HG03469 (cell line): Measurements from ENCODE around the gene CAMTA1.

Experiments
- ATAC-seq: cut with Tn5 transposase; IDR thresholded peaks from one replicate; pipeline ENCODE4 v1.9.1; 2021; ENCODE audit warnings: mild to moderate bottlenecking, moderate library complexity, moderate number of reproducible peaks; ENCODE audit not compliant: unreplicated experiment

CAMTA1 gene

GRCh38 chr1:7292036-7292681 is 506.9 kb downstream of the CAMTA1 start:
- ATAC-seq = no peak

- ATAC-seq = no peak
Measured at GRCh38 chr1:7292714-7293419, 507.6 kb downstream of the CAMTA1 start.

DNA sequence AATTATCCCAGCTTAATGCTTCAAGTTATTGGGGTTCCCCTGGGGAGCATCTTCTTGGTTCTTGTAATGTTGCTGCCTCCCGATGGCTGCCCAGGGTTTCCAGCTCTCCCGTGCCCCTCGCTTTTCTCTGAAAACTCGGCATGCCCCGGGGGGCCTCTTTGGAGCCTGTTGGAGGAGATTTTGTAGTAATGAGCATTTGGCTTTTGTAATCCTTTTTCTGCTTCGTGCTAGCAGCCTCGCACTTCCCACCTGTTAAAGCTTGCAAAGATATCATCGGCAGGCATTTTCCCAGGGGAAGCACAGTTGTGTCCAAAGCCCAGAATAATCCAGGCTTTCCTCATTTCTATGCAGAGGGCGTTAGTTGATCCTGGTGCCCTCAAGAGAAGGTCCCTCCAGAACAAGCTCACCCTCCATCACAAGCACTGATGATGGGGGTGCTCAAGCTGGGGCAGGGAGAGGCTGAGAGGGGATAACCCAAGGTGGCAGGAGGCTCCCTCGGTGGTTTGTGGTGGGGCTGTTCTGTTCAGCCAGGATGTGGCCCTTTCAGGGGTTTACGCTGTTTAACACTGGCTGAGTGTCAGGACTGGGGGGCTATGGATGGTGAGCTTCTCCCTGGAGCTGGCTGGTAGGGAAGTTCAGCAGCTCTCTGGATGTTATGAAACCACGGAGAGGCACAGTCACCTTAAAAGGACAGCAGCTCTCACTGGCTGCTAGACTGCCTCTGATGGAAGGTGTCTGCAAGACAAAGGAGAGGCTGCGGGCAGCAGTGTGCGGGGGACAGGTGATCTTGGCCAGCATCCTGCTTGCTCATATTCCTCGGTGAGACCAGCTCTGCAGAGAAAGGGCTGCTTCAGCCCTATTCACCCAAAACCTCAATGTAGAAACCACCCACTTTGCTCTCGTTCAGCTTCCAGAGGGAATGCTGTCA is 508.7 kb downstream of the CAMTA1 start:
- no peak for ATAC-seq

GRCh38 chr1:7294636-7295035 is 509.4 kb downstream of the CAMTA1 start:
- no peak for ATAC-seq

GRCh38 chr1:7295946-7296345 is 510.7 kb downstream of the CAMTA1 start:
- no peak for ATAC-seq

- ATAC-seq = no peak
Measured at GRCh38 chr1:7296968-7297367, 511.7 kb downstream of the CAMTA1 start.

GRCh38 chr1:7298145-7298544 is 512.9 kb downstream of the CAMTA1 start:
- ATAC-seq = no peak

GRCh38 chr1:7298749-7299151 is 513.5 kb downstream of the CAMTA1 start:
- no peak for ATAC-seq

DNA sequence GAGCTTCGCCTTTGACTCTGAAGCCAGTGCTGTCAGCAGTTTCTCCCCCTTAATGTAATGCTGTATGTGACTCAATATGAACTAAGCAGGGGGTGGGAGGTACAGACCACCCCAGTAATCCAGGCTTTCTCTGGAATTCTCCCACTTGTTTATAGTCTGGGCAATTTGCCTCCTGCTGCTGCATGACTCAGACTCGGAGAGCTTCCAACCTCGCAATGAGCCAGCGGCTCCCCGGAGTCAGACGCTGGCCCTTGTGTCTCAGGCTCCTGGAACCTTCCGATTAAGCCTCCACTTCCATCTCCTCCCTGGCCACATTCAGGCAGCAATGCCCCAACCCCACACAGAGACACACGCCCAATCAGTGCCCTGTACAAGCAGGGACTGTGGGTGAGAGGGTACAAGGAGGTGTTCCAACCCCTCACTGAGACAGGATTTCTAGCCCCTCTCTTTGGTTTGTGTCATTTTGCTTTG is 514.1 kb downstream of the CAMTA1 start:
- no peak for ATAC-seq

- ATAC-seq = no peak
Measured at GRCh38 chr1:7299994-7300393, 514.7 kb downstream of the CAMTA1 start.

DNA sequence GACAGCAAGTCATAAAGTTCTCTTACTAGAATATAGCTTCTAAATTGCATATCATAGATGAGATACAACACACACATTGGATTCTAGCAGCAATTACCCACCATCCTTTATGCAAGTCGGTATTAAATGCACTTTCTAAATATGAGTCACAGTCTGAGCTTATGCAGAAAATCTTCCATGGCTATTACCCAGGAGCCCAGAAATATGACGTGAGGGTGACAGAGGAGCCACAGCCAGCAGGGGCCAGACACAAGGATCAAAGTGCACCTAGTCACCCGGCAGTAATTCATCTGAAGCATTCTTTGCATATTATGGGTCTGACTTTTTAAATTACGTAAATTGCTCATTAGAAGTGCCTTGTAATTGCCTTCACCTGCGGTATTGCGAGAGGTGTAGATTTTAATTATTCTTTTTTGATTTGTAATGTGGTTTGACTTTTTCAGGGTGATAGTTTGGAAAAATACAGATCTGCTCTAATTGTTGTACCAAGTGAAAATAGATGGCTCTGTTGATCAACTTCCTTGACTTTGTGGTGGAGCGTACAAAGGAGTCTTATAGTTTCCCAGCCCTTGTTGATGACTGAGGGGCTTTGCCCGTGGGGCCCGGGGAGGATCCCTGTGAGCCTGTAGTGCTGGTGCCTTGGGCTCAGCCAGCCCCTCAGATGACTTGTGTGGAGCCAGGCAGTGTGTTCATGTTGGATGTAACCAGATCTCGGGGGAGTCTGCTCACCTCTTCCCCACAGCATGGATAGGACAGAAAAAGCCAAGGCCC is 515.8 kb downstream of the CAMTA1 start:
- ATAC-seq = no peak

GRCh38 chr1:7301664-7301981 is 516.4 kb downstream of the CAMTA1 start:
- ATAC-seq = no peak

- ATAC-seq = no peak
Measured at GRCh38 chr1:7302126-7302525, 516.9 kb downstream of the CAMTA1 start.

- no peak for ATAC-seq
Measured at GRCh38 chr1:7302873-7303272, 517.6 kb downstream of the CAMTA1 start.

DNA sequence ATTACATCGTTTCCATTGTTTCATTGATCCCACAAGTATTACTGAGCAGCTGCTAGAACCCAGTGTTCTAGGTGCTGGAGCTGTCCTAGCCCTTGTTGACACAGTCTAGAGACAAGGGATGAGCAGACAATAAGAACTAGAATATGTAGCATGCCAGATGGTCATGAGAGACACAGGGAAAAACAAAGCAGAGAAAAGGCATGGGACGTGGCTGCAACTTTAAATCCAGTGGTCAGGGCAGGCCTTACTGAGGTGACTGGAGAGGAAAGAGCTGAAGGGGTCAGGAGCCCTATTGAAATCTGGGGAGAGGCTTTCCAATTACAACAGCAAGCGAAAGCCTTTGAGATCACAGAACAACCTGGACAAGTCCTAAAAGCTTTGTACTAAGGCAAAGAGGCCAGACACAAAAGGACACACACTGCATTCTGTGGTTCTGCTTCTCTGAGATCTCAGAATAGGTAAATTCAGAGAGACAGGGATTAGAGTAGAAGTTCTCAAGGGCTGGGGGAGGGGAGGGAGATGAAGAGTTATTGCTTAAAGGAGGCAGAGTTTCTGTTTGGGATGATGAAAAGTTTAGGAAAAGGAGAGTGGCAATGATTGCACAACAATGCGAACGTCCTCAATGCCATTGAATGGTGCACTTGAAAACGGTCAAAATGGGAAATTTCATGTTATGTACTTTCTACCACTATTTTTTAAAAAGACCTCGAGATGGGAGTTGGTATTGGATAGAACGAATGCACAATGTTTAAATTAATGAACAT is 518.5 kb downstream of the CAMTA1 start:
- ATAC-seq = no peak

DNA sequence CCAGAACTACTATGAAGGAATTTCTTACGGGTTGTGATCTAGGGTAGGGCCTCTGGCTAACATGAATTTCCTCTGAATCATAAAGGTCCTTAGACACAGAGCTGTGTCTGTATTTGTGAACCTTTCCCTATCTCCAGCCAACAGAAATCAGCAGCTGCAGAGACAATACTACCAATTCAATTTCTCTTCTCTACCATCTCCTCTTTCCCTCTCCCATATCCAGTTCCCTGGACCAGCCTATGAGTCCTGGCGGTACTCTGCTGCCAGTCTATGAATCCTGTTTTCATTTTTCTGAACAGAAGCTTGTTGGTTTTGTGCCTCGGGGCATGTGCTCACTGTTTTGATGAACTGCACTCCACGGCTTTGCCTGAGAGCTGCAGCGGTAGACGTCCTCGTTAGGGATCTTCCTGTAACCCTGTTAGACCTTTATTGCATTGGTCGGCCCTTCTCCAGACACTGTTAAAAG is 527.9 kb downstream of the CAMTA1 start:
- ATAC-seq = no peak

- no peak for ATAC-seq
Measured at GRCh38 chr1:7313826-7314225, 528.6 kb downstream of the CAMTA1 start.

- no peak for ATAC-seq
Measured at GRCh38 chr1:7315316-7315715, 530.1 kb downstream of the CAMTA1 start.

DNA sequence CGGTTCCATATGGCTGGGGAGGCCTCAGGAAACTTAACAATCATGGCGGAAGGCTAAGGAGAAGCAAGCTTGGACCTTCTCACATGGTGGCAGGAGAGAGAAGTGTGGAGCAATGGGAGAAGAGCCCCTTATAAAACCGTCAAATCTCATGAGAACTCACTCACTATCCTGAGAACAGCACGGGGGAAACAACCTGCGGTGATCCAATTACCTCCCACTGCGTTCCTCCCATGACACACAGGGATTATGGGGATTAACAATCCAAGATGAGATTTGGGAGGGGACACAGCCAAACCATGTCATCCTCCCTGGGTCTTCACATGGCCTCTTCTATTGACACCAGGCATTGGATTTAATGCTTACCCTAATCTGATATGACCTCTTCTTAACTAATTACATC is 530.7 kb downstream of the CAMTA1 start:
- no peak for ATAC-seq

- ATAC-seq = no peak
Measured at GRCh38 chr1:7317888-7318287, 532.6 kb downstream of the CAMTA1 start.
